Measurements from ENCODE around the gene AURKB.

AURKB gene

GRCh38 chr17:8235676-8236075 is 25.3 kb upstream of the AURKB start:
- TF ChIP-seq, protein P1, sequence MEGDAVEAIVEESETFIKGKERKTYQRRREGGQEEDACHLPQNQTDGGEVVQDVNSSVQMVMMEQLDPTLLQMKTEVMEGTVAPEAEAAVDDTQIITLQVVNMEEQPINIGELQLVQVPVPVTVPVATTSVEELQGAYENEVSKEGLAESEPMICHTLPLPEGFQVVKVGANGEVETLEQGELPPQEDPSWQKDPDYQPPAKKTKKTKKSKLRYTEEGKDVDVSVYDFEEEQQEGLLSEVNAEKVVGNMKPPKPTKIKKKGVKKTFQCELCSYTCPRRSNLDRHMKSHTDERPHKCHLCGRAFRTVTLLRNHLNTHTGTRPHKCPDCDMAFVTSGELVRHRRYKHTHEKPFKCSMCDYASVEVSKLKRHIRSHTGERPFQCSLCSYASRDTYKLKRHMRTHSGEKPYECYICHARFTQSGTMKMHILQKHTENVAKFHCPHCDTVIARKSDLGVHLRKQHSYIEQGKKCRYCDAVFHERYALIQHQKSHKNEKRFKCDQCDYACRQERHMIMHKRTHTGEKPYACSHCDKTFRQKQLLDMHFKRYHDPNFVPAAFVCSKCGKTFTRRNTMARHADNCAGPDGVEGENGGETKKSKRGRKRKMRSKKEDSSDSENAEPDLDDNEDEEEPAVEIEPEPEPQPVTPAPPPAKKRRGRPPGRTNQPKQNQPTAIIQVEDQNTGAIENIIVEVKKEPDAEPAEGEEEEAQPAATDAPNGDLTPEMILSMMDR (IDR thresholded peaks at IDR 0.05), result no peak
- H3K27ac ChIP-seq, result no peak overlapping the region

DNA sequence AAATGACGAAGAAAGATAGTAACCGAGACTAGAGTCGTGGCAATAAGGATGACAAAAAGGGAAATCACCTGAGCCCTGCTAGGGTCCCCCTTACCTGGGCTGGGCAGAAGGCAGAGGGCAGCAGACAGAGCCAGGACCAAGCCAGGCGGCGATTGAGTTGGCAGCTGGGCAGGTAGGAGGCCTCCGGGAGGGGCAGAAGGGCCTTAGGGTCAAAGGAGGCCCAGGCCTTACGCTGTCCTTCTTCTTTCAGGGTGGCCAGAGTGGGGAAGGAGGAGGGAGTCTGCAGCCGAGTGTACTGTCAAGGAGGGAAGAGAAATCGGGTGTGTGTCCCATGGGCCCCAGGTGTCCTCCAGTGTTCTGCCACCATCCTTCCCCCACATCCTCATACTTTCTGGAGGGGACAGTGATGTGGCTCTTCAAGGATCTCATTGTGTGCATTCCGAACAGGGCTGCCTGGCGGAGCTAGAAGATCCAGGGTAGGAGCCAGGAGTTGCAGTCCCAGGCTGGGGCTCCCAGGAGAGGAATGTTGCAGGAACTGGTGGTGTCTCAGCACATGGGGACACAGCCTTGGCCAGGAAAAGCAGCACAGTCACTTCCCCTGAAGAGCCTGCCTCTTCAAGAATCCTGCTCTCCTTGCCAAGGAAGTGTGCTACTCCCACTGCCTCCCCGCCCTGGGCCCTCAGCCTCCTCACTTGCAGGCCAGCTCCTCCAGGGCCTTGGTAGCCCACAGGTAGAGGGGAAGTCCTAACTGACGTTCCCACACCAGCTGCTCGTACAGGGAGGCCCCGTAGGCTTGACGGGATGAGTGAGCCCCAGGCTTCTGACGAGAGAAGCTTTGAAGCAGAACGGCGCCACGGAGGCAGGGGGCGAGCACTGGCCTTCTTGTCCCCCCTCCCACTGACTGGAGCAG is 24.2 kb upstream of the AURKB start:
- TF ChIP-seq, protein P1 (IDR thresholded peaks at IDR 0.05), result no peak
- TF ChIP-seq ZFX (IDR thresholded peaks at IDR 0.05; ENCODE audit: borderline replicate concordance), result no peak

GRCh38 chr17:8231701-8232100 is 21.3 kb upstream of the AURKB start:
- H3K27ac ChIP-seq, result no peak overlapping the region
- no peak for TF ChIP-seq ZFX (IDR thresholded peaks at IDR 0.05; ENCODE audit: borderline replicate concordance)
- TF ChIP-seq, protein P1 (IDR thresholded peaks at IDR 0.05), result no peak

More for the DNA sequence above, 24.2 kb upstream of the AURKB start:
- H3K27ac ChIP-seq, result no peak overlapping the region

- peak overlapping the region; percentile 98 for H3K27ac ChIP-seq
- no peak for TF ChIP-seq ZFX (IDR thresholded peaks at IDR 0.05; ENCODE audit: borderline replicate concordance)
- TF ChIP-seq, protein P1 (IDR thresholded peaks at IDR 0.05), result no peak
These were observed 16.8 kb upstream of the AURKB start for GRCh38 chr17:8227238-8227581.

- peak overlapping the region; percentile 98 for H3K27ac ChIP-seq
- TF ChIP-seq, protein P1 (IDR thresholded peaks at IDR 0.05), result no peak
- TF ChIP-seq ZFX (IDR thresholded peaks at IDR 0.05; ENCODE audit: borderline replicate concordance), result no peak
These were observed 16.3 kb upstream of the AURKB start for GRCh38 chr17:8226536-8227237.

- TF ChIP-seq ZFX (IDR thresholded peaks at IDR 0.05; ENCODE audit: borderline replicate concordance), result no peak
- TF ChIP-seq, protein P1 (IDR thresholded peaks at IDR 0.05), result no peak
- H3K27ac ChIP-seq, result peak overlapping the region; percentile 98
These were observed 15.6 kb upstream of the AURKB start for GRCh38 chr17:8225813-8226535.
